AG10803 (cell line): ENCODE results near the gene RBM10.
A peak's percentile ranks its signal among the peaks of the same experiment; 100 is the strongest.

Experiments used
- DNase-seq: peaks from one replicate; pipeline ENCODE4 v3.0.0; 2010; ENCODE audit warnings: low read depth
- H3K4me3 ChIP-seq: 2 replicates; pipeline ENCODE4 v1.5.1; 2011; ENCODE audit warnings: mild to moderate bottlenecking, low read length, control low read depth
- CTCF ChIP-seq: conservative IDR thresholded peaks from 2 replicates; pipeline ENCODE4 v1.5.1; 2011; ENCODE audit warnings: mild to moderate bottlenecking, low read length, control low read depth, inconsistent platforms

The RBM10 gene

GRCh38 chrX:47158781-47159180, 13.8 kb downstream of the RBM10 start:
- H3K4me3 ChIP-seq: no peak overlapping the region
- DNase-seq: no peak
- no peak for TF ChIP-seq CTCF

GRCh38 chrX:47160781-47161180, 15.8 kb downstream of the RBM10 start:
- H3K4me3 ChIP-seq: no peak overlapping the region
- no peak for TF ChIP-seq CTCF
- DNase-seq: peak; percentile 20

- no peak for TF ChIP-seq CTCF
- no peak for DNase-seq
- no peak overlapping the region for H3K4me3 ChIP-seq
Measured at GRCh38 chrX:47162927-47163583, 18.0 kb downstream of the RBM10 start.

GRCh38 chrX:47164420-47164819, 19.4 kb downstream of the RBM10 start:
- no peak for TF ChIP-seq CTCF
- H3K4me3 ChIP-seq: no peak overlapping the region
- DNase-seq: no peak

GRCh38 chrX:47166126-47166525, 21.1 kb downstream of the RBM10 start:
- no peak for TF ChIP-seq CTCF
- no peak overlapping the region for H3K4me3 ChIP-seq
- DNase-seq: peak; percentile 67

GRCh38 chrX:47168495-47169073, 23.6 kb downstream of the RBM10 start:
- H3K4me3 ChIP-seq: no peak overlapping the region
- DNase-seq: no peak
- no peak for TF ChIP-seq CTCF

- DNase-seq: no peak
- no peak for TF ChIP-seq CTCF
- no peak overlapping the region for H3K4me3 ChIP-seq
Measured at GRCh38 chrX:47169273-47169672, 24.3 kb downstream of the RBM10 start.
